Fibroblast of pulmonary artery (primary cell): ENCODE data around the gene MTHFSD.

Experiments
- DNase-seq: peaks from one replicate; pipeline ENCODE4 v3.0.0-alpha.2; 2010; ENCODE audit warnings: low read depth
- H3K4me3 ChIP-seq: replicated peaks from 2 replicates; pipeline ENCODE4 v1.5.1; 2011; ENCODE audit warnings: low read depth, mild to moderate bottlenecking, control low read depth, low read length, moderate library complexity
- TF ChIP-seq, protein P1 (sequence below): IDR thresholded peaks from 2 replicates; pipeline ENCODE4 v1.5.1; 2011; ENCODE audit warnings: mild to moderate bottlenecking, control low read depth, low read length, inconsistent platforms; ENCODE audit errors: missing control alignments

Gene MTHFSD

DNA sequence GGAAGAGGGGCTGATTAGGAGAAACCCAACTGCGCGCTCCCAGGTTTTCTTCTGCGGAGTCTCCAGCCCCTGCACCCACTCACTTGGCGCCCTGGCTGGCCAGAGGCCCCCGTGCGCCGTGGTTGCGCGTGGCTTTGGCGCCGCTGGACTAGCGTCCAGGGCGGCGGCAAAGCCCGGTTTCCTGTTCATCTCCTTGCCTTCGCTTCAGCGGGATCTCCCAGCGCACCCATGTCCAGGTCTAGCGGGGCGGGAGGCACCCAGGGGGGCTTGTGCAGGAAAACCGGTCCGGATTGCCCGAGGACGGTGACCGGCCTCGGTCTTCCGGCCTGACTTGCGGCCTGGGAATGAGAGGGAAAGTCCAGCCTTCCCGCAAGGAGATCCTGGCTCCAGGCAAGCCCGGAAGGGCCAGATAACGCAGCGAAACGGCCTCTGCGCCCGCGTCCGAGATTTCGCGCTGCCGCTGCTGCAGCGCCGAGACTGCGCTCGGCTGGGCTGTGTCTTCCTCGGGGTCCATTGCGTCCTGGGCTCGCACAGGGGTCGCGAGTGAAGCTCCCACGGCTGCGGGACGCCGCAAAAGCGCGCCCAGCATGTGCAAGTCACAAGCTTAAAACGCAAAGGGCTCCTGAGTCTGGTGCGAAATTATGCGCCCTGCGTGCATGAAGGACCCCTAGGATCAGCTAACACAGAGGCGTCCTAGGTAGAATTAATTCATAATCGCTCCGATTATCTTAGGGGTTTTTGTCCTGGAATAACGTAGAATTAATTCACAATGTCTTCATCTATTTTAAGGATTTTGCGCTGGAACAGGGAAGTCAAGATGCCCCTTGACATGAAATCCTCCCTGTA lies 39.0 kb downstream of the MTHFSD start:
- peak; percentile 49 for DNase-seq
- peak overlapping the region; percentile 25 for H3K4me3 ChIP-seq

DNA sequence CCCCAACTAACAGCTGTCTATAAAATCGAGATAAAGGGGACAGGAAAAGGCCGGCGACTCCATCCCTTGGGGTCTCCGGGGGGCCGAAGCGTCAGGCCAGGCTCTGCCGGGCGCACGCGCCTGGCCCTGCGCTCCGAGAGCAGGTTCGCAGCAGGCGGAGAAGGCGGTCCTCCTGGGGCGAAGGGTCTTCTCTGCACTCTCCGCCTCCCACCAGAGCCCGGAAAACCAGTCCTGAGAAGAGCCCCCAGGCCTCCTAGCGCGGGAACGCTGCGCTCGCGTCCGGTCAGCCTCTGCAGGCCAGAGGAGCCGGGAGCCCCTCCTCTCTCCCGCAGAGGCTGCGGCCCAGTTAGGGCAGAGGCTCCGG lies 39.6 kb downstream of the MTHFSD start:
- DNase-seq = no peak

More for the DNA sequence above, 39.0 kb downstream of the MTHFSD start:
- TF ChIP-seq, protein P1, sequence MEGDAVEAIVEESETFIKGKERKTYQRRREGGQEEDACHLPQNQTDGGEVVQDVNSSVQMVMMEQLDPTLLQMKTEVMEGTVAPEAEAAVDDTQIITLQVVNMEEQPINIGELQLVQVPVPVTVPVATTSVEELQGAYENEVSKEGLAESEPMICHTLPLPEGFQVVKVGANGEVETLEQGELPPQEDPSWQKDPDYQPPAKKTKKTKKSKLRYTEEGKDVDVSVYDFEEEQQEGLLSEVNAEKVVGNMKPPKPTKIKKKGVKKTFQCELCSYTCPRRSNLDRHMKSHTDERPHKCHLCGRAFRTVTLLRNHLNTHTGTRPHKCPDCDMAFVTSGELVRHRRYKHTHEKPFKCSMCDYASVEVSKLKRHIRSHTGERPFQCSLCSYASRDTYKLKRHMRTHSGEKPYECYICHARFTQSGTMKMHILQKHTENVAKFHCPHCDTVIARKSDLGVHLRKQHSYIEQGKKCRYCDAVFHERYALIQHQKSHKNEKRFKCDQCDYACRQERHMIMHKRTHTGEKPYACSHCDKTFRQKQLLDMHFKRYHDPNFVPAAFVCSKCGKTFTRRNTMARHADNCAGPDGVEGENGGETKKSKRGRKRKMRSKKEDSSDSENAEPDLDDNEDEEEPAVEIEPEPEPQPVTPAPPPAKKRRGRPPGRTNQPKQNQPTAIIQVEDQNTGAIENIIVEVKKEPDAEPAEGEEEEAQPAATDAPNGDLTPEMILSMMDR = no peak

DNA sequence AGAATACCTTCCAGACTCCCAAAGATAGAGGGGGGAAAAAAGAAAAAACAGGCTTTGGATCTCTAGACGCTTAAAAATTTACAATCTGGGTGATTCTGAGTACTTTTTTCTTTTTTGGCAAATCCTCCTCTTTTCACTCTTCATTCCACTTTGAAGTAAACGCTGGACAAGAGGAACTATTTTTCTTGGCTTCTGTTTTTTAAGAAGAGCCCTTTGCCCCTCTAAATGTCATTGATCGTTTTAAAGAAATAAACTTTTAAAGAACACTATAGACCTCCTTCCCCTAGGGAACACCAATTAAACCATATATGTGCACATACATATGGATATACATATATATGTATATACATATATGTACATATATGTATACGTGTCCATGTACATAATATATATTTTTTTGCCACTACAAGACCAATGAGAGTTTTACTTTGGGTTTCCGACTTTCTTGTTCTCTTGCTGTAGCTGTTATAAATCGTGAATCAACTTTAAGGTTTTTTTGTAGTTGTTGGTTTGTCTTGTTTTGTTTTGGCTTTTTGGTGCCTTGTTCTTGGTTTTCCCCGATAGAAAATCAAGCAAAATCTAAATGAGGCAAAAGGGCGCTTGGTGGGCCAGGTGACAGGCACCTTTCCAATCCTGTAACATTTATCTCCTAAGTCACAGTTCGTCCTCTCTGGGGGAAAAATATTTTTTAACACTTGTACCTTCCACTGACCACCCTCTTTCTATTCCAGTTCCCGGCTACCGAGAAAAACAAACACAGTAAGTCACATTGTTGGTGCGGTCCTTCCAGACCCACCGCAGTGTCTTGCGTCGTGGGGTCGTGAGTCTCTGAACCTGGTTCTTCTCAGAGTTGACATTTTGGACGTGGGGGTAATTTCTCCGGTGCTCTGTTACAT lies 40.3 kb downstream of the MTHFSD start:
- H3K4me3 ChIP-seq = no peak overlapping the region
- no peak for DNase-seq
- TF ChIP-seq, protein P1 = no peak

More for the DNA sequence above, 39.6 kb downstream of the MTHFSD start:
- TF ChIP-seq, protein P1 = no peak
- peak overlapping the region; percentile 25 for H3K4me3 ChIP-seq

DNA sequence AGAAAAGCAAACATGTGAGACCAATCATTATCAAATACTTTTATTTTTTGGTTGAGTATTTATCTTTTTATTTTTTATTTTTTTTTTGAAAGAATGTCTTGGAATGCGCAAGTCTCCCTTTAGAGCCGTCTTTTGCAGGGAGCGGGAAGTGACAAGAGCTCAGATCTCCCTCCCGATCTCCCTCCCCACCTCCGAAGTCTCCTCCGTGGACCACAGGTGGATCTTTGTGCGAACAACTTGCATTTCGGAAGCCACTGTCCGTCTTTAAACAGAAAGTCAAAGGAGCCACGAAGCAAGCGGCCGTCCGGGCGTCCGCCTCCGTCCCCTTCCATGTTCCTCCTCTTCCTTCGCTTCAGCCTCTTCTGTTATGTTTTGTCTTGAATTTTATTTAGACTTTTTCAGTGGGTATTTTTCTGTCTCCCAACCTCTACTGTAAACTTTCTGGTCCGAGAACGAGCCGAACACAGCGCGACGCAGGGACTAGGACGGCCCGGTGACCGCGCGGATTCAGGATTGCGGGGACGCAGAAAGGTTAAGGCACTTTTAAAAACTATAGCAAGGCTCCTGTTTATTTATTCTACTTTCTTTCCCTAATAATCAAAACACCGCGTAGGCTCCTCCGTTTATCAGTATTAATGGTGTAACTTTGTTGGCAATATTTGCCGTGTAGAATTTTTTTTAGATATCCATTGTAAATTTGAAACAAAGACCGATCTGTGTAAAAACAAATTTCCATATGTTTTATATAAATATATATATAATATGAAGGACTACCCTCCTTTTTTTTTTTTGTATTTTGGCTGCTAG lies 41.4 kb downstream of the MTHFSD start:
- peak overlapping the region; percentile 55 for H3K4me3 ChIP-seq
- TF ChIP-seq, protein P1 = no peak
- DNase-seq = no peak

DNA sequence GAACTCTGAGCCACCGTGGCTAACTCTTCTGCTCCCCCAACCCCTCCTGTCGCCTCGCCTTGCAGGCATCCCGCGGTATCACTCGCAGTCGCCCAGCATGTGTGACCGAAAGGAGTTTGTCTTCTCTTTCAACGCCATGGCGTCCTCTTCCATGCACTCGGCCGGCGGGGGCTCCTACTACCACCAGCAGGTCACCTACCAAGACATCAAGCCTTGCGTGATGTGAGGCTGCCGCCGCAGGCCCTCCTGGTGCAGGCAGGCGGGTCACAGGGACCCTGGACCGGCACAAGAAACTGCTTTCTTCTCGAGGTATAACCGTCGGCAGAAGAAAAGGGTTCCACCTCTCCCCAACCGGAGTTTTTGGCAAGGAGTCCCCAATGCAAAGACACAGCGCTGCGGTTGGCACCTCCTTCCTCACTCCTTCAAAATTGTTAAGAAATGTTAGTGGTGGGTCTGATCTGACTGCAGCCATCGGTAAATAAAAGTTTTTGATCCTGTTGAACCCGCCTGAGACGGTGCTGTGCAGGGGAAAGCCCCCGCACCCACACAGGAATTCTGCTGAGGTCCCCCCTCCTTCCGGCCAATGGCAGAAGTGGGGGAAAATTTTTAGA lies 42.1 kb downstream of the MTHFSD start:
- TF ChIP-seq, protein P1 = no peak
- DNase-seq = no peak

DNA sequence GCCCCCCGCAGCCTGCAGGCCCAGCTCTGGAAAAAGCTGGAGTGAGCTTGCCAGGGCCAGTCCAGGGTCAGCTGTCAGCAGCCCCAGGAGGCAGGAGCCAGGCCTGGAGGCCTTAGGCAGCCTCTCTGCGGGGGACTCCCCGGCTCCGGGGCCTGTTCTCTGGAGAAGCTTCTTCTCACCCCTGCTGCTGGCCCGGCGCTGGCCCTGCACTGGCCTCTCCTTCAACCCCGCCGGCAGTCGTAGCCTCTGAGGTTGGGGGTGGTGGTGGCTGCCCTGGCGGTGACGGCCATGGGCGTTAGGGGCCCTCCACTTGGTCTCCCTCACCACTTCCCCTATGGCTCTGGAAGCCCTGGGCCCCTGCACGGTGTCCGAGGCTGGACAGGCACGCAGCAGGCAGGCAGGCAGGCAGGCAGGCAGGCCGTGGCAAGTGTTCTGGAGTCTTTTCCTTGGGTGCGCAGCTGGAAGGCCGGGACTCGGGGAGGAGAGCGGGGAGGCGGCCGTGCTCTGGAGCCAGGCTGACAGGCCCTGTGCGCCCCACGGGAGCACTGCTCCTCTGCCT lies 42.7 kb downstream of the MTHFSD start:
- peak overlapping the region; percentile 55 for H3K4me3 ChIP-seq
- TF ChIP-seq, protein P1 = no peak

More for the DNA sequence above, 42.1 kb downstream of the MTHFSD start:
- peak overlapping the region; percentile 55 for H3K4me3 ChIP-seq

More for the DNA sequence above, 42.7 kb downstream of the MTHFSD start:
- no peak for DNase-seq
